Gastroesophageal sphincter (tissue), 4 donors: Measurements from ENCODE around the gene DHRS7. TPM values are rescaled to one million over a fixed set of nuclear protein-coding genes. Genes with fewer than 3 reads are reported as not detected.
A peak's percentile ranks its signal among the peaks of the same experiment; 100 is the strongest.

ENCODE experiments used
- ATAC-seq: fragments of 150-250 bp; one replicate; pipeline ENCODE4 v1.9.1; 2016; ENCODE audit warnings: mild to moderate bottlenecking, moderate library complexity
- H3K27ac ChIP-seq, 4 donors: fragments of 200-600 bp; sonication (generic) in 3 of 4; 1 replicate in 3 of 4; 2 replicates in 1 of 4; pipeline ENCODE4 v1.5.1; 2016 to 2019
- H3K27me3 ChIP-seq: fragments of 200-600 bp; sonication (generic); one replicate; pipeline ENCODE4 v1.5.1; 2019
- H3K36me3 ChIP-seq, 2 donors: fragments of 200-600 bp; sonication (generic); one replicate each; pipeline ENCODE4 v1.5.1; 2019; ENCODE audit warnings: control low read depth in 1 of 2
- H3K4me1 ChIP-seq, 3 donors: fragments of 200-600 bp; sonication (generic); 1 replicate in 2 of 3; 2 replicates in 1 of 3; pipeline ENCODE4 v1.5.1; 2016 to 2019; ENCODE audit warnings: control low read depth in 2 of 3
- H3K4me3 ChIP-seq, 2 donors: fragments of 200-600 bp; sonication (generic); one replicate each; pipeline ENCODE4 v1.5.1; 2019; ENCODE audit warnings: mild to moderate bottlenecking in 1 of 2, moderate library complexity in 1 of 2
- H3K9me3 ChIP-seq, 3 donors: fragments of 200-600 bp; sonication (generic); one replicate each; pipeline ENCODE4 v1.5.1; 2017 to 2019; ENCODE audit warnings: control low read depth in 2 of 3
- EP300 ChIP-seq: sonication (generic); formaldehyde crosslinking; IDR thresholded peaks from one replicate; pipeline ENCODE4 v1.6.1; 2017; ENCODE audit warnings: antibody characterized with exemption, mild to moderate bottlenecking
- POLR2A ChIP-seq, 2 donors: fragments of 450-650 bp; IDR thresholded peaks; one replicate each; pipeline ENCODE4 v1.6.1; 2017; ENCODE audit warnings: antibody characterized with exemption in 2 of 2, mild to moderate bottlenecking in 2 of 2, moderate library complexity in 1 of 2
- POLR2AphosphoS5 ChIP-seq: sonication (generic); formaldehyde crosslinking; IDR thresholded peaks from one replicate; pipeline ENCODE4 v1.6.1; 2017; ENCODE audit warnings: antibody characterized with exemption
- WGBS, 2 donors: methylation state at CpG; one replicate each; pipeline ENCODE4 v1.1.5; 2018; ENCODE audit warnings: low coverage in 1 of 2; 5-methylcytosine and 5-hydroxymethylcytosine counted together
- total RNA-seq, 4 donors: library from RNA; depleted of rRNA; stranded (reverse); fragments of >200 nt; gene quantifications; one replicate each; pipeline ENCODE4 v1.1.0, GENCODE V29; 2016
- TF ChIP-seq, protein P1 (sequence below), 4 experiments: fragments of 200-600 bp in 2 of 4; fragments of 450-650 bp in 2 of 4; sonication (generic) in 1 of 4; IDR thresholded peaks; one replicate each; pipeline ENCODE4 v1.5.1; 2017 to 2019; ENCODE audit warnings: antibody characterized with exemption in 4 of 4, mild to moderate bottlenecking in 2 of 4, moderate library complexity in 2 of 4

The DHRS7 gene
- total RNA-seq, 4 donors from 2014 or later: 55.1 to 92.4 (median 60.6) TPM

DNA sequence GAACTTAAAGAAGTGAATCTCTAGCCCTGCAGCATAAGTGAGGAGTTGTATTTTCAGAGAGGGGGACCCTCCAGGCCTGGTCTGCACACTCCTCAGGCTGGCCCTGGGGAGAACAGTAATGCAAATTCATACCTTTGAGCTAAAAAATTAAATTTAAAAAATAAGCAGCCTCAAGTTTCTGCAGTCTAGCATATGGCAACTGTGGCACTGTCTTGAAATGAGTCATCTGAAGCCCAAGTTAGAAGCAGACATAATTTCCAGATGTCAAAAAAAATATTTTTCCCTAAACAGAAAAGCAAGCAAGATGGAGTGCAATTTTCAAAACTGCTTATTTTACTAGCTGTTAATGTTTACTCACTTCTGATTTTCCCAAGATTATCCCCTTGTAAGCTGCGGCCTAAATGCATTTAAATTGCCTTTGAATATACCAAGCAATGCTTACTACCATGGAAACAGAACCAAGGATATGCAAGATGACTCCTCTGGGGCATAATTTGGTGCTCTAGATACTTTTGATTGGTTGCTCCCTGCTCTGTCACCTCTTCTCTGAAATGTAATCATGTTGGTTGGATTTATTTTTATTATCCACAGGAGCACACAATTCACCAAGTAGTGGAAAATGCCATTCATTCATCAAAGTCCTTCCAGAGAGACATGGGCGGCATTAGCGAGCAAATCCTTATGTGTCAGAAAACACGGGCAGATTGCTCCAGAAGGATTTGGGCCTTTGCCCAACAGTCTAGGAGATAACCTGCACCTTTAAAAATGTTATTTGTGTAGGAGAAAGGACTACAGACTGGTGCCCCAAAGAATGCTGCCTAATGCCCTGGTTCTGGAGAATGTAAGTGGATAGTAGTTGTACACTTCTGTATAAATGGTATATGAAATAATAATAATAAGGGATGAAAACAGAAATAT lies 25.0 kb upstream of the DHRS7 start:
- WGBS, 2 donors: 59 to 68% methylated on average over 2 to 4 of the region's 4 CpGs
- no peaks in the 10 kb centered on the region for H3K4me1 ChIP-seq

DNA sequence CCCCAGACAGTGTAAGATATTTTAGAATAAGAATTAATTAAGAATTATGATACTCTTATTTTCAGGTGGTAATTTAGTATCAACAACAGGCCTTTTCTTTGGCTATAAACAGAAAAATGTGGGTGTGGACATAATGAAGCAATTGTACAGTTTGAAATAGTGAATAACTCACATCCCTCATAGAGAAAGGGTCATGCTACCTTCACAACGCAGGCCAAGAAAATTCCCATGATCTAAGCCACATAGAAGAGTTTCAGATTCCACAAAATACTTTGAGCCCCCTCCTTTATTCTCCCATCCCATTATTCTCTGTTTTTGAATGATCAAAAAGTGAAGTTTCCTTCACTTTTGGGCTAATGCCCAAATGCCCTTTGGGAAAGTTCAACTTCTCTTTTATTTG lies 23.5 kb upstream of the DHRS7 start:
- peaks cover 0 to 11% (median 3%) of the 10 kb centered on the region in 3 donors for H3K4me1 ChIP-seq
- 65 to 67% methylated on average over 1 of the region's 1 CpG for WGBS, 2 donors
- H3K27me3 ChIP-seq: no peaks in the 10 kb centered on the region
- TF ChIP-seq POLR2AphosphoS5: no peak
- TF ChIP-seq POLR2A (IDR thresholded peaks at IDR 0.05): no peak
- no peak for TF ChIP-seq EP300
- TF ChIP-seq, protein P1, sequence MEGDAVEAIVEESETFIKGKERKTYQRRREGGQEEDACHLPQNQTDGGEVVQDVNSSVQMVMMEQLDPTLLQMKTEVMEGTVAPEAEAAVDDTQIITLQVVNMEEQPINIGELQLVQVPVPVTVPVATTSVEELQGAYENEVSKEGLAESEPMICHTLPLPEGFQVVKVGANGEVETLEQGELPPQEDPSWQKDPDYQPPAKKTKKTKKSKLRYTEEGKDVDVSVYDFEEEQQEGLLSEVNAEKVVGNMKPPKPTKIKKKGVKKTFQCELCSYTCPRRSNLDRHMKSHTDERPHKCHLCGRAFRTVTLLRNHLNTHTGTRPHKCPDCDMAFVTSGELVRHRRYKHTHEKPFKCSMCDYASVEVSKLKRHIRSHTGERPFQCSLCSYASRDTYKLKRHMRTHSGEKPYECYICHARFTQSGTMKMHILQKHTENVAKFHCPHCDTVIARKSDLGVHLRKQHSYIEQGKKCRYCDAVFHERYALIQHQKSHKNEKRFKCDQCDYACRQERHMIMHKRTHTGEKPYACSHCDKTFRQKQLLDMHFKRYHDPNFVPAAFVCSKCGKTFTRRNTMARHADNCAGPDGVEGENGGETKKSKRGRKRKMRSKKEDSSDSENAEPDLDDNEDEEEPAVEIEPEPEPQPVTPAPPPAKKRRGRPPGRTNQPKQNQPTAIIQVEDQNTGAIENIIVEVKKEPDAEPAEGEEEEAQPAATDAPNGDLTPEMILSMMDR (IDR thresholded peaks at IDR 0.05): no peak
- H3K9me3 ChIP-seq: no peaks in the 10 kb centered on the region
- no peak overlapping the region for H3K27ac ChIP-seq
- no peak overlapping the region for H3K4me3 ChIP-seq
- H3K36me3 ChIP-seq: no peaks in the 10 kb centered on the region
- no peak for ATAC-seq

More for the DNA sequence above, 25.0 kb upstream of the DHRS7 start:
- TF ChIP-seq, protein P1 (IDR thresholded peaks at IDR 0.05): no peak
- TF ChIP-seq POLR2A (IDR thresholded peaks at IDR 0.05) (no peak), POLR2AphosphoS5 (no peak), EP300 (no peak)
- H3K4me3 ChIP-seq: no peak overlapping the region
- H3K36me3 ChIP-seq: no peaks in the 10 kb centered on the region
- no peaks in the 10 kb centered on the region for H3K9me3 ChIP-seq
- H3K27ac ChIP-seq: no peak overlapping the region
- no peaks in the 10 kb centered on the region for H3K27me3 ChIP-seq
- ATAC-seq: no peak

DNA sequence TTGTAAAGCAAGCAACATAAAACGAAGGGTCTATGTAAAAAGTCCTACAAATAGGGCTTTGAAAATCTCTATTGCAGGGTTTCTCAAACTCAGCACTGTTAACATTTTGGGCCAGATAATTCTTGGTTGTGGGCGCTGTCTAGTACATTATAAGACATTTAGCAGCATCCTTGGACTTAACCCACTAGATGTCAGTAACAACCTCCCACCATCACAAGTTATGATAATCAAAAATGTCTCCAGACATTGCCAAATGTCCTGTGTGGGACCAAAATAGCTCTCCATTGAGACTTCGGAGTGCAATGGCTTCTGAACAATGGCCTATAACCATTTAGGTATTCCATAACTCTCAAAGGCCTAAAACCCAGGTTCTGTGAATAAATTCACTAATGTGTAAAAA lies 22.9 kb upstream of the DHRS7 start:
- no peaks in the 10 kb centered on the region for H3K36me3 ChIP-seq
- H3K9me3 ChIP-seq: no peaks in the 10 kb centered on the region
- H3K27ac ChIP-seq: no peak overlapping the region
- TF ChIP-seq POLR2A (IDR thresholded peaks at IDR 0.05) (no peak), EP300 (no peak), POLR2AphosphoS5 (no peak)
- H3K4me1 ChIP-seq: peaks cover 0 to 13% (median 3%) of the 10 kb centered on the region in 3 donors
- WGBS, 2 donors: 45 to 56% methylated on average over 3 of the region's 3 CpGs
- H3K4me3 ChIP-seq: no peak overlapping the region
- ATAC-seq: no peak
- no peaks in the 10 kb centered on the region for H3K27me3 ChIP-seq

DNA sequence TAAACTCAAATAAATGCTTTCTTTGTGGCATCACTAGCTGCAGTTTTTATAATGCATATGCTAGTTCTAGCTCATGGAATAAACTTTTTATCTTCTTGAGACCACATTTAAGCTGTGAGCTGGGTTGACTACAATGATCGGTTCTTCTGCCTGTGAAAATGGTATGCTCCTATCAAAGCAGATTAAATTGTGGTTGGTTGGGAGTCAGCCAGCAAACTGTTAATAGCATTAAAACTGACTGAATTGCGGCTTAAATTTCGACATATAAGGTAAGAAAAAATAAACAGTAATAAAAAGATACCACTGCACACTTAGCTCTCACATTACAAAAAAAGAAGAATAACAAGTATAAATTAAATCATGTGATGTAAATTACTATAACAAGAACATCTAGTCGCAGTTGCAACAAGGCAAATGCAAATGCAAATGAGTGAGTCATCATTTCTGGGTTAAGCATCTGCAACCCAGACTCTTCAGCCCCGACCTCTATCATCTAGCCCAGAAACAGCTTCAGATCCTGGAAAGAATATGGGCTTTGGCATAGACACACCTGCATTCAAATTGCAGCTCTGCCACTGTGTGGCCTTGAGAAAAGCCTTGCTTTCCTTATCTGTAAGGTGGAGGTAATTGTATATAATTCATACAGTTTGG lies 19.8 kb upstream of the DHRS7 start:
- no peak overlapping the region for H3K27ac ChIP-seq
- no peak for ATAC-seq
- no peaks in the 10 kb centered on the region for H3K9me3 ChIP-seq
- H3K4me1 ChIP-seq: peaks cover 0 to 13% (median 3%) of the 10 kb centered on the region in 3 donors
- H3K4me3 ChIP-seq: no peak overlapping the region
- H3K27me3 ChIP-seq: no peaks in the 10 kb centered on the region
- no peak for TF ChIP-seq POLR2A (IDR thresholded peaks at IDR 0.05)
- TF ChIP-seq EP300: no peak
- TF ChIP-seq, protein P1 (IDR thresholded peaks at IDR 0.05): no peak
- TF ChIP-seq POLR2AphosphoS5: no peak
- WGBS, 2 donors: 50 to 81% methylated on average over 4 to 5 of the region's 5 CpGs
- H3K36me3 ChIP-seq: no peaks in the 10 kb centered on the region

DNA sequence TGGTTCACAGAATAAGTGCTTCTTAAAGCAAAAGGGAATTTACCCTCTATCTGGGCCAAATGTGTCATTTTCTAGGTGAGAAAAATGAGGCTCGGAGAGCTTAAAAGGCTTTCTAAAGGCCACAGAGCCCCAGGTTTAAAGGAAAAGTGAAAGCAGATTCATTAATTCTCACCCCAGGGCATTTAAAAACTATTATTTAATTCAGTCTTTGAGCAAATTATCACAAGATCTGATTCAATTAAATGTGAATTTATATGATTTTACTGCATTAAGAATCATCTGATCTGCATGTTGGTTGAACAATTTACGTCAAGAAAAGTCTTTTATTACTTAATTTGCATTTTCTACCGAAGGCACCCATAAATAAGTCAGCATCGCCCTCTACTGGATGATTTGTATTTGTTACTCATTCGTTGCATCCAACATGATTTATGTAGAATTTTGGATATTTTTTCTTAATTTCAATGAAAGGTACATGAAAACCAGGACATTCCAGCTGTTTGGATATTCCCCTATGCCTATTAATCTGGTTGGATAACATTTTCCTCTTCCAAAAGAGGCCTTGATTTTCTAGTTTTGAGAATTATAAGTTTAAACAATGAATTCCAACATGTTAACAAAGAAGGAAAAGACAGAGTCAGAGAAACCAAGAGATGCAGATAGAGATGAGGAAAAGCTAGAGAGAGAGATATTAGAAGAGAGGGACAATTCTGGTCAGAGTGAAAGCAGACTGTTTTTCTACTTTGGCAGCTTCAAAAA lies 19.1 kb upstream of the DHRS7 start:
- no peak for ATAC-seq
- H3K4me3 ChIP-seq: peak overlapping the region; percentile 45 to 70

More for the DNA sequence above, 19.1 kb upstream of the DHRS7 start:
- Histone ChIP-seq H3K9me3 (no peaks in the 10 kb centered on the region), H3K36me3 (no peaks in the 10 kb centered on the region), H3K4me1 (peaks cover 0 to 18% (median 3%) of the 10 kb centered on the region in 3 donors), H3K27me3 (no peaks in the 10 kb centered on the region), H3K27ac (peak overlapping the region in 3 of 4 donors; percentile 47 to 57 (median 57))
- no peak for TF ChIP-seq POLR2A (IDR thresholded peaks at IDR 0.05)
- no peak for TF ChIP-seq POLR2AphosphoS5
- TF ChIP-seq, protein P1 (IDR thresholded peaks at IDR 0.05): peak; percentile 69 to 82 (median 77)
- WGBS, 2 donors: 0 to 1% methylated on average over 5 of the region's 5 CpGs
